GM21723 (cell line): ENCODE data around the gene TRPV2.

Experiments
- ATAC-seq: cut with Tn5 transposase; IDR thresholded peaks from one replicate; pipeline ENCODE4 v1.9.1; 2021; ENCODE audit warnings: mild to moderate bottlenecking, moderate library complexity; ENCODE audit not compliant: unreplicated experiment

The TRPV2 gene

GRCh38 chr17:16453493-16453851 is 38.1 kb downstream of the TRPV2 start:
- ATAC-seq: no peak

- ATAC-seq: no peak
These were observed 40.8 kb downstream of the TRPV2 start for GRCh38 chr17:16455997-16456741.

DNA sequence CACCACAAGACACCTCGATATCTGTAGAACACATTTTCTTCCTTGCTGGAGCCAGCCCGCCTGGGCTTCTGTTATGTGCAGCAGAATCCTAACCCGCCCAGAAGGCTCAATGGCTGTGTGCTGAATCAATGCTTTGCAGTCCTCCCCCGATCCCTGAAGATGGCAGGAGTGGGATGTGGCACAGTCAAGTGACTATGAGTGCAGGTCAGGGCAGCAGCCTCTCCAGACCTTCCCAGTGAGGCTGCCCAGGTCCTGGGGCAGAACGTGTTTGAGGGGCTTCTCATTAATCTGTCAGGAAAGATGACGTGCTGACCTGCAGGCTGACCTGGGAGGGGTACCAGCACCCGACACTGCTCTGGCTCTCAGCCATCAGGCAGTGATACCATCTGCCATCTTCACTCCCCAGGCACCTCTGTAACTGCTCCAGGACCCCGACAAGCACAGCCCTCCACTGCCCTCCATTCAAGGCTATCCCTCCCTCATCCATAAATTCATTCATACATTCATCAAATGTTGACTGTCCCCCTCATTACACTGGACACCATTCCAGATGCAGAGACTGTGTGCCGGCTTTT is 41.5 kb downstream of the TRPV2 start:
- no peak for ATAC-seq

DNA sequence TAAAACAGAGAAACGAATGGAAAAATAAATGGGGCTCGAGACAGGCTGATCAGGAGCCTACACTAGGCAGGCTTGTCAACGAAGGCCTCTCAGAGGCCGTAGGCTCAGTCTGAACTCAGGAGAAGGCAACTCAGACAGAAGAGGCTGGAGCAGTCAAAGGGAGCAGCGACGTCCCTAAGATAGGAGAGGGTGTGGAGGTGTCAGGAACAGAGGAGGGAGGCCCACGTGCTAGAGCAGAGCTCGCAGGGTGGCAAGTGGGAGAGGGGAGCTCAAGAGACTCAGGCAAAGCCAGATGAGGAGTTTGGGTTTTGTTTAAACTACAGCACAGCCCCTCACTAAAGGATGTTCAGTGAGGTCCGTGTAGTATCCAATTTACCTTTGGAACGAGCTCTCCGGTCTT is 43.9 kb downstream of the TRPV2 start:
- ATAC-seq: no peak

- ATAC-seq: no peak
These were observed 44.6 kb downstream of the TRPV2 start for GRCh38 chr17:16459855-16460550.

GRCh38 chr17:16460796-16461605 is 45.6 kb downstream of the TRPV2 start:
- no peak for ATAC-seq

GRCh38 chr17:16461606-16461866 is 46.2 kb downstream of the TRPV2 start:
- ATAC-seq: no peak

DNA sequence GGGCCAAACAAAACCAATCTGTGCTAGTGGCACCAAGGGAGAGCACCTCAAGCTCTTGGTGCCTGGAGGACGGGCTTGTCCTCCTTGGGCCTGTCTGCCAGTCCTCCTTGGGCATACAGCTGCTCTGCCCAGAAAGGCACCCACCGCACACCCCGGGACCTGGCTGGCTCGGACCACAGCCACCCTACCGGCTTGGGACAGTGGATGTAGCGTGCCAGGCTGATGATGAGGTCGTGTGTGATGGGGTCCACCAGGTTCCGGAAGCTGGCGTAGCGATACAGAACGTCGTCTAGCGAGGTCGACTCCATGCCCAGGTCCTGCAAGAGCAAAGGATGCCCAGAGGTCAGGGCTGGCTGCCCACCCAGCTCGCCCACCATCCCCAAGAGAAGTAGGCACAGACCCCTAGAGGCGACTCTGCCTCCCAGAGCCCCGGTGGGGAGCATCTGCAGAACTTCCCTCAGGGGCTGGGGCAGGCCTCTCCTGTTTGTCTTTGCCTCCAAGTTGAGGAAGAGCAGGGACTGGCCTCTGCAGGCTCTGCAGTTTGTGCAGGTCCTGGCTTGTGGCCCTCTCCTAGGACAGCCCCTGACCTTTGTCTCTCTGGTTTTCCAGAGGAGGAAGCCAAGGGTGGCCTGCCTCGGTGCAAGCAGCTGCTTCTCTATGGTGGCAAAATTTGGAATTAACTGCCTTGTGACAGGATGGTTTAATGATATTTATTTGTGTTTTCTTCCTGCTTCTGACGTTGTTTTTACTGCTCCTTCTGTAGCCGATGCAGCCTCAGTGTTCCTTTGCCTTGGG is 46.9 kb downstream of the TRPV2 start:
- no peak for ATAC-seq

DNA sequence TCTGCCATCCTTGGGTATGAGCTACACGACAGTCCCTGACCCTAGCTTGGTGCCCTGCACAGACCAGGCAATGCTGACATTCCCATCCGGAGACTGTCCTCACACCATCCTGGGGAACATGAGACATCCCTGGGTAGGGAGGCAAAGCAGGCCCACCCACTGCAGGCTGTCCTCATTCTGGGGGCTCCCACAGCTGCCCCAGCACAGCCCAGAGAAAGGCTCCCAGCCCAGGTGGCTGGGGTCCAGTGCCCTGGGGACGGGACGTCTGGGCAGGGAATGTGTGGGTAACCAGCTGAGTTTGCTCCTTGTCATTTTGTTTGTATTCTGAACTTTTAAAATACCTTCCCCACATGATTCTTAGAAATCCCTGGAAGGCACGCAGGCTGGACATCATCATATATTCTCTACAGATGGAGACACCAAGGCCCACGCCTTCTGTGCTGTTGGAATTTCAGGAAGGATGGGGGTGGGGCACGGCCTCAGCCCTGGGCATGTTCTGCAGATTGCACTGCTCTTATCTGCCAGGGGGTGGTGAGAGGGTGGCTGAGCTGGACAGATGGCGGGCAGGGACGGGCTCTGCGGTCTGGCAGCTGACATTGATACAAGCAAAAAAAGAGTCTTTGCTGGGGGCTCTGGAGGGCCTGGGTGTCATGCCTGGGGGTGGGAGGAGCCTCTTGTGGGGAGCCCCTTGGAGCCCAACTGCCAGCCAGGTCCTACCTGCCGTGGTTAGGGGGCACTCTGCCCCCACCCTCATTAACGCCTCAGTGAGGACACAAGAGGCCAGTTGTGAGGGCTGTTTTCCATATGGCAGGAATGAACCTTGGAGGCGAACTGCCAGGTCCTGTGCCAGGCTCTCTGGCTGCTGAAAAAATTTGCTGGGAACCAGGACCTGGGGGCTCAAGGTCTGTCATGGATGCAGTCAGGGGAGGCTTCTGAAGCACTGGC is 48.3 kb downstream of the TRPV2 start:
- no peak for ATAC-seq

DNA sequence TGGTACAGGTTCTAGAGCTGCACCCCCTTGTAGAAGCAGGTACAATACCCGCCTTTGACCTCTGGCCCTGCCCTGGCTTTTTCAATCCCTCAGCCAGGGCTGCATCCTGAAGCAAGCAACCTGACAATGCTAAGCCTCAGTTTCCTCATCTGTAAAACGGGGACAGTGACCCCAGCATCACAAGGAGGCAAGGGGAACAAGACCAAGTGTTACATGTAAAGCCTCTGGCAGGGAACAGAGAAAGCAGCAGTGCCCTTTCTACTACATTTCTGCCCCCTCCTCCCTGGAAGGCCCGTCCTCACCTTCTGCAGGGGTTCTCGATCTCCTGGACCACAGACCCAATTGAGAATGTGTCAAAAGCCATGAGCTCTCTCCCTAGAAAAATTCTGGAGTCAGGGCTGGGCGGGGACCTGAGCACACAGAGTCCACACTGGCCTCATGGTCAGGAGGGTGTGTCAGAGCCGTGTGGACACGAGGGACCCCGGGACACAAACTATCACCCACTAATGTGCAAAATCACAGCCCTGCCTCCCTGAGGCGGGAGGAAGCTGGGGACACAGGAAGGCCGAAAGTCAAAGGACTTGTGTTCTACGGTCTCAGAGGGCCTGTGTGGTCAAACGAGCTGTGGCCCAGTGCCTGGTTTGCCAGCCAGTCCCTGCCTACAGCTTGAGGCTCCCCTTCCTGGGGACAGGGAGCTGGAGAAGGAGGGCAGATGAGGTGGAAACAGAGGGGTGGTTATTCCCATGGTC is 49.1 kb downstream of the TRPV2 start:
- no peak for ATAC-seq

- ATAC-seq: no peak
These were observed 49.6 kb downstream of the TRPV2 start for GRCh38 chr17:16465052-16465312.

- no peak for ATAC-seq
These were observed 50.5 kb downstream of the TRPV2 start for GRCh38 chr17:16465861-16466338.

DNA sequence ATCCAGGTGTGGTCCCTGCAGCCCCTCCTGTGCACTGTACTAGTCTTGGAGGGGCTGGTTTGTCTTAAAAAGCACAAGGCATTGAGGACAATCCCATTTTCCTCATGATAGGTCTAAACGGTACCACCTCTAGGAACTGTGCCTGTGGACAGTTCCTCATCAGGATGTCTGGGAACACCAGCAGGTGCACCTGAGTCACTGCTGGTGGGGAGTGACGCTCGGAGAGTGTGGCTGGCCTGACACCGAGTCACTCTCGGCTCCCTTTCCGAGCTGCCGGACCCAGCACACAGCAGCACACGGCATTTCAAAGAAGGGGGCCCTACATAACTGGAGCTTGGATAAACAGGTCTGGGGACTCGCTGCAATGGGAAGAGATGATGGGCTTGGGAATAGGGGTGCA is 51.0 kb downstream of the TRPV2 start:
- ATAC-seq: no peak

GRCh38 chr17:16467044-16467443 is 51.7 kb downstream of the TRPV2 start:
- no peak for ATAC-seq

- no peak for ATAC-seq
These were observed 52.5 kb downstream of the TRPV2 start for GRCh38 chr17:16467886-16468285.

- no peak for ATAC-seq
These were observed 53.1 kb downstream of the TRPV2 start for GRCh38 chr17:16468428-16468992.

DNA sequence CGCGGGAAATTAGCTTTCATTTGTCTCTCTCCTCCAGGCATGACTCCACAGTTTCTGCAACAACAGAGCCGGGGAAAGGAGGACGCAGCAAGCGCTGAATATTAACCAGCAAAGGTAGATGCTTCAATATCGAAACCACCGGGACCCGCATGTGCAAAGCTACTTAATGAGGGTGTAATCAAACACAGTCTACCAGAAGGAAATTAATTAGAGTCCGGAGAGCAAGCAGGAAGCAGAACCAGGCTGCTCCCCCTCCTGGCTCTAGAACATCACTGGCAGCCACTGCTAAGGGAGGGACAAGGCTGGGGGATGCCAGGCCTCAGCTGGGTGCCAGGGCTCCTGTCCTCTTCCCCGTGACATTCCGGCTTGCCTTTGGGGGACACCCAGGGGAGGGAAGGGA is 54.9 kb downstream of the TRPV2 start:
- ATAC-seq: no peak

DNA sequence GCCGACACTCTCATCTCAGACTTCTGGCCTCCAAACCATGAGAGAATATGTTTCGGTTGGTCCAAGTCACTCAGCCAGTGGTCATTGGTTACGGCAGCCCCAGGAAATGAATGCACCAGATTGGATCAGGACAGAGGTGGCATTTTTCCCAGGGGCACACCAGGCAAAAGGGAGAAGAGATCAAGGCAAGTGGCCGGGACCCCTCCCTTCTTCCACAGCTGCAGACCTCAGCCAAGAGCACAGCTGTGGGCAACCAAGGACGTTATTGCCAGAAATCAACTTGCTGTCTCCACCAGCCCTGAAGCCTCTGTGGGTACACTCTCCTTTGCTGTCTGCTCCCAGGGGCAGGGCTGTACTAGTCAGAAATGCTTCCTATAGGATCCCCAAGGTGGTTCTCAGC is 55.9 kb downstream of the TRPV2 start:
- no peak for ATAC-seq

DNA sequence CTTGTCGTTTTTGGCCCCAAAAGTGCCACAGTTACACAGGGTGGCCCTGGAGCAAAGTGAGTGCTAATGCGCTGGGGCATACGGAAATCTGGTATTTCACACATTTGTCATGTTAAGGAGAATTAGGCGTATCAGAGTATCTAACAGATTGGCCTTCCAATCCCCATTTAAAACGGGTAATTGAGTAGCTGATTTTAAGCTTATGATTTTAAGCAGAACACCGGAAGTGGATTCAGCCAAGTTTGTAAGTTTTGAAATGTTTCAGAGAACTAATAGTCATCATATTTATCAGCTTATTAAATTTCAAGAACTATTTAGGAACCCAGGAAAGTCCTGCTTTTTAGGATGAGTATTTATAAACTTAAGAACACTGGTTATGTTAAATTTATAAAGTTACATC is 57.2 kb downstream of the TRPV2 start:
- no peak for ATAC-seq
